ENCODE data around the gene CA6. TPM values are rescaled to one million over a fixed set of nuclear protein-coding genes. Genes with fewer than 3 reads are reported as not detected.

Gene CA6
- total RNA-seq, 1 donor from 2014 or later = not detected

DNA sequence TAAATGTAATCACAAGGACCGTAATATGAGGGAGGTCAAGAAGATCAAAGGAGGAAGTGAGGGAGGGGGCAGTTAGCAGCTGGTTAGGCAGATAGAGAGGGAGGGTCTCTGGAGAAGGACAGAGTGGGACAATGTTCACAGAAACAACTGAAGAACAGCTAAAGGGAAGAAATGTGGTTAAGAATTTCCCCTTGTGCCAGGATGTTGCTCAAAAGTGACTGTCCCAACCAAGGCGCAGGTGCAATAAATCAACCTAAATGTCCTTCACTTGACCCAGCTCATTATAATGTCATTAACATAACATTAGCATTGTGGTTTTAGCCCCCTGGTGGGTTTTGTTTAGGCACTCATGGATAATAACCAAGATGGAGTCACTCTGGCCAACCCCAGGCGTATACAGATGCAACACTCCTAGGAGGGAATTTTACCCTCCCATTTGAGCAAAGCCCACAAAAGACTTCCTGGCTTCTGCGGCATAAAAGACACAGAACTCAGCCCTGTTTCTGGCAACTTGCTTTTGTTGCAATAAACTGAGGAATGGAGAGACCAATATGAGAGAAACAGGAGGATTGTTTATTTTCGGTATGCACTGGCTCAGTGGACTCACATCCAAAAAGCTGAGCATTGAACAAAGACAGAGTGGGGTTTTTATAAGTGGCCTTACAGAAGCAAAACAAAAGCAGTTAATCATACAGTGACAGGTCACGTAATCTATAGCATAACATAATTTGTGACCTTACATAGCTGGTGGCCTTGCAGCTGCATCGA lies 7.3 kb upstream of the CA6 start:
- Histone ChIP-seq H3K4me3 (ENCODE audit: low read depth, low read length) (no peak overlapping the region), H3K27me3 (ENCODE audit: control insufficient read depth, insufficient read depth, low read length) (no peaks in the 10 kb centered on the region), H3K36me3 (ENCODE audit: control insufficient read depth, insufficient read depth, low read length) (no peaks in the 10 kb centered on the region)
- no peak for DNase-seq (ENCODE audit: low read depth)
- TF ChIP-seq, protein P1, sequence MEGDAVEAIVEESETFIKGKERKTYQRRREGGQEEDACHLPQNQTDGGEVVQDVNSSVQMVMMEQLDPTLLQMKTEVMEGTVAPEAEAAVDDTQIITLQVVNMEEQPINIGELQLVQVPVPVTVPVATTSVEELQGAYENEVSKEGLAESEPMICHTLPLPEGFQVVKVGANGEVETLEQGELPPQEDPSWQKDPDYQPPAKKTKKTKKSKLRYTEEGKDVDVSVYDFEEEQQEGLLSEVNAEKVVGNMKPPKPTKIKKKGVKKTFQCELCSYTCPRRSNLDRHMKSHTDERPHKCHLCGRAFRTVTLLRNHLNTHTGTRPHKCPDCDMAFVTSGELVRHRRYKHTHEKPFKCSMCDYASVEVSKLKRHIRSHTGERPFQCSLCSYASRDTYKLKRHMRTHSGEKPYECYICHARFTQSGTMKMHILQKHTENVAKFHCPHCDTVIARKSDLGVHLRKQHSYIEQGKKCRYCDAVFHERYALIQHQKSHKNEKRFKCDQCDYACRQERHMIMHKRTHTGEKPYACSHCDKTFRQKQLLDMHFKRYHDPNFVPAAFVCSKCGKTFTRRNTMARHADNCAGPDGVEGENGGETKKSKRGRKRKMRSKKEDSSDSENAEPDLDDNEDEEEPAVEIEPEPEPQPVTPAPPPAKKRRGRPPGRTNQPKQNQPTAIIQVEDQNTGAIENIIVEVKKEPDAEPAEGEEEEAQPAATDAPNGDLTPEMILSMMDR (IDR thresholded peaks at IDR 0.05; ENCODE audit: insufficient read depth, low read length, poor library complexity, severe bottlenecking) = no peak

DNA sequence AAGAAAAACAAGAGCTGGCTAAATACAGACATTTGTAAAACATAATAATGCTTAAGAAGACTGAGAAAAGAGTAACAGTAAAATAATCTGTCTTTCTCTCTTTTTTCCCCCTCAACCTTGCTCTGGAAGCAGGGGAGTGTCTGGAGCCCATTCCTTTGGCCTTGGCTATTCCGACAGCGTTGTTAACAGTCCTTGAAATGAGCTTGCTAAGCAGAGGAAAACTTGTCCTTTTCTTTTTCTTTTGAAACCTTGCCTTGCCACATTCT lies 6.7 kb upstream of the CA6 start:
- no peaks in the 10 kb centered on the region for H3K27me3 ChIP-seq (ENCODE audit: control insufficient read depth, insufficient read depth, low read length)
- DNase-seq (ENCODE audit: low read depth) = no peak

GRCh38 chr1:8939362-8939995 lies 6.2 kb upstream of the CA6 start:
- no peak for DNase-seq (ENCODE audit: low read depth)
- TF ChIP-seq, protein P1 (IDR thresholded peaks at IDR 0.05; ENCODE audit: insufficient read depth, low read length, poor library complexity, severe bottlenecking) = no peak
- Histone ChIP-seq H3K27me3 (ENCODE audit: control insufficient read depth, insufficient read depth, low read length) (no peaks in the 10 kb centered on the region), H3K4me3 (ENCODE audit: low read depth, low read length) (no peak overlapping the region), H3K36me3 (ENCODE audit: control insufficient read depth, insufficient read depth, low read length) (no peaks in the 10 kb centered on the region)

More for the DNA sequence above, 6.7 kb upstream of the CA6 start:
- Histone ChIP-seq H3K4me3 (ENCODE audit: low read depth, low read length) (no peak overlapping the region), H3K36me3 (ENCODE audit: control insufficient read depth, insufficient read depth, low read length) (no peaks in the 10 kb centered on the region)
- TF ChIP-seq, protein P1 (IDR thresholded peaks at IDR 0.05; ENCODE audit: insufficient read depth, low read length, poor library complexity, severe bottlenecking) = no peak

DNA sequence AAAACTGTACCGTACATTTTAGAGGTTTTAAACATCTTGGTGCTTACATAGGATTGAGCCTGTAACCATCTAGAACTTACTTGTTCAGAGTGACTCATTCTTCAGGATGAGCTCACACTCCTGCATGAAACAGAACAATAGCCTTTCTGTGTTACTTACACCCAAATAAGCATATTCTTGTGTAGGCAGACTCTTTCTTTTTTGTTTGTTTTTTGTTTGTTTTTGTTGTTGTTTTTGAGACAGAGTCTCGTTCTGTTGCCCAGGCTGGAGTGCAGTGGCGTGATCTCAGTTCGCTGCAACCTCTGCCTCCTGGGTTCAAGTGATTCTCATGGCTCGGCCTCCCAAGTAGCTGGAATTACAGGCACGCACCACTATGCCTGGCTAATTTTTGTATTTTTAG lies 3.8 kb upstream of the CA6 start:
- TF ChIP-seq, protein P1 (IDR thresholded peaks at IDR 0.05; ENCODE audit: insufficient read depth, low read length, poor library complexity, severe bottlenecking) = no peak
- H3K4me3 ChIP-seq (ENCODE audit: low read depth, low read length) = no peak overlapping the region
- DNase-seq (ENCODE audit: low read depth) = peak; percentile 77

GRCh38 chr1:8943498-8944405 lies 1.9 kb upstream of the CA6 start:
- H3K27me3 ChIP-seq (ENCODE audit: control insufficient read depth, insufficient read depth, low read length) = no peaks in the 10 kb centered on the region
- no peak overlapping the region for H3K4me3 ChIP-seq (ENCODE audit: low read depth, low read length)
- DNase-seq (ENCODE audit: low read depth) = no peak
- TF ChIP-seq, protein P1 (IDR thresholded peaks at IDR 0.05; ENCODE audit: insufficient read depth, low read length, poor library complexity, severe bottlenecking) = no peak
- no peaks in the 10 kb centered on the region for H3K36me3 ChIP-seq (ENCODE audit: control insufficient read depth, insufficient read depth, low read length)

More for the DNA sequence above, 3.8 kb upstream of the CA6 start:
- H3K27me3 ChIP-seq (ENCODE audit: control insufficient read depth, insufficient read depth, low read length) = no peaks in the 10 kb centered on the region
- H3K36me3 ChIP-seq (ENCODE audit: control insufficient read depth, insufficient read depth, low read length) = no peaks in the 10 kb centered on the region
